GM23338 (cell line): ENCODE measurements around the gene UBA6. TPM values are rescaled to one million over a fixed set of nuclear protein-coding genes. Genes with fewer than 3 reads are reported as not detected.

Experiments used
- ATAC-seq: fragments of 200-7000 bp; cut with Tn5 transposase; 3 replicates; pipeline ENCODE4 v1.9.1; 2020
- DNase-seq: peaks from one replicate; pipeline ENCODE4 v3.0.0-alpha.2; 2015; ENCODE audit warnings: low spot score
- H2AFZ ChIP-seq: fragments of 200-600 bp; sonication (generic); 2 replicates; pipeline ENCODE4 v1.8.0; 2016; ENCODE audit warnings: antibody characterized with exemption, mild to moderate bottlenecking, moderate library complexity
- H3F3A ChIP-seq: fragments of 200-600 bp; sonication (generic); replicated peaks from 2 replicates; pipeline ENCODE4 v1.8.0; 2017; ENCODE audit warnings: antibody characterized with exemption, mixed run types, low read depth
- H3K27ac ChIP-seq: fragments of 200-600 bp; sonication (generic); 2 replicates; pipeline ENCODE4 v1.6.1; 2016; ENCODE audit warnings: low read depth
- H3K27me3 ChIP-seq: fragments of 200-600 bp; sonication (generic); 2 replicates; pipeline ENCODE4 v1.8.0; 2016; ENCODE audit warnings: mild to moderate bottlenecking, mixed run types, moderate library complexity; ENCODE audit not compliant: insufficient read depth
- H3K36me3 ChIP-seq: fragments of 200-600 bp; sonication (generic); 2 replicates; pipeline ENCODE4 v1.8.0; 2016; ENCODE audit warnings: mild to moderate bottlenecking; ENCODE audit not compliant: insufficient read depth
- H3K4me1 ChIP-seq: fragments of 200-600 bp; sonication (generic); 2 replicates; pipeline ENCODE4 v1.8.0; 2016; ENCODE audit warnings: mild to moderate bottlenecking, moderate library complexity; ENCODE audit not compliant: insufficient read depth
- H3K4me2 ChIP-seq: fragments of 200-600 bp; sonication (generic); 2 replicates; pipeline ENCODE4 v1.7.1; 2017; ENCODE audit warnings: mixed run types
- H3K4me3 ChIP-seq: fragments of 200-600 bp; sonication (generic); 2 replicates; pipeline ENCODE4 v1.6.1; 2016; ENCODE audit warnings: mixed run types
- H3K79me2 ChIP-seq: fragments of 200-600 bp; sonication (generic); replicated peaks from 2 replicates; pipeline ENCODE4 v1.8.0; 2017; ENCODE audit warnings: mild to moderate bottlenecking; ENCODE audit not compliant: insufficient read depth
- H3K9me2 ChIP-seq: fragments of 200-600 bp; sonication (generic); 2 replicates; pipeline ENCODE4 v1.8.0; 2017; ENCODE audit not compliant: insufficient read depth
- H4K20me1 ChIP-seq: fragments of 200-600 bp; sonication (generic); replicated peaks from 2 replicates; pipeline ENCODE4 v1.8.0; 2017; ENCODE audit warnings: mild to moderate bottlenecking; ENCODE audit not compliant: insufficient read depth
- H3K27ac Mint-ChIP-seq: 2 replicates; pipeline ENCODE4 v1.8.0; 2020; ENCODE audit warnings: inconsistent platforms, mild to moderate bottlenecking, moderate library complexity, mixed read lengths
- H3K27me3 Mint-ChIP-seq: 3 replicates; pipeline ENCODE4 v1.8.0; 2022; ENCODE audit warnings: low read depth, mild to moderate bottlenecking, moderate library complexity, mixed read lengths, inconsistent platforms; ENCODE audit not compliant: insufficient read depth, poor library complexity
- H3K36me3 Mint-ChIP-seq: 3 replicates; pipeline ENCODE4 v1.8.0; 2021; ENCODE audit warnings: low read depth, mild to moderate bottlenecking, inconsistent platforms, moderate library complexity, mixed read lengths
- H3K4me1 Mint-ChIP-seq: 3 replicates; pipeline ENCODE4 v1.8.0; 2020; ENCODE audit warnings: mild to moderate bottlenecking, inconsistent platforms, mixed read lengths
- H3K4me3 Mint-ChIP-seq: 3 replicates; pipeline ENCODE4 v1.8.0; 2021; ENCODE audit warnings: moderate library complexity, mild to moderate bottlenecking, inconsistent platforms, mixed read lengths
- H3K9me3 Mint-ChIP-seq: 3 replicates; pipeline ENCODE4 v1.8.0; 2020; ENCODE audit warnings: moderate library complexity, mild to moderate bottlenecking, inconsistent platforms, mixed read lengths
- CREB1 ChIP-seq: fragments of 250-450 bp; sonication (Bioruptor Pico); IDR thresholded peaks from 2 replicates; pipeline ENCODE4 v1.5.0; 2020; ENCODE audit warnings: low read depth, mild to moderate bottlenecking, moderate library complexity
- CTCF ChIP-seq, 2 experiments: fragments of 200-600 bp in 1 of 2; sonication (generic) in 1 of 2; conservative IDR thresholded peaks; 2 replicates each; pipeline versions ENCODE4 v1.5.1 to v1.6.1; 2016 to 2017; ENCODE audit warnings: antibody characterized with exemption in 2 of 2, low read depth in 2 of 2, mild to moderate bottlenecking in 2 of 2, moderate library complexity in 1 of 2
- ETS1 ChIP-seq: IDR thresholded peaks from 2 replicates; pipeline ENCODE4 v1.6.1; 2016; ENCODE audit warnings: antibody characterized with exemption
- EZH2 ChIP-seq: fragments of 200-600 bp; sonication (generic); IDR thresholded peaks from one replicate; pipeline ENCODE4 v1.8.0; 2017; ENCODE audit warnings: antibody characterized with exemption, mild to moderate bottlenecking, low read depth; ENCODE audit not compliant: unreplicated experiment
- JUNB ChIP-seq: IDR thresholded peaks from one replicate; pipeline ENCODE4 v1.6.1; 2016; ENCODE audit warnings: antibody characterized with exemption; ENCODE audit not compliant: unreplicated experiment
- NANOG ChIP-seq: IDR thresholded peaks from 2 replicates; pipeline ENCODE4 v1.6.1; 2016; ENCODE audit warnings: antibody characterized with exemption, borderline replicate concordance
- POLR2AphosphoS5 ChIP-seq: IDR thresholded peaks from 2 replicates; pipeline ENCODE4 v1.6.1; 2016; ENCODE audit warnings: antibody characterized with exemption, low read depth
- REST ChIP-seq: IDR thresholded peaks from one replicate; pipeline ENCODE4 v1.6.1; 2018; ENCODE audit warnings: antibody characterized with exemption; ENCODE audit not compliant: unreplicated experiment
- STAT1 ChIP-seq: IDR thresholded peaks from one replicate; pipeline ENCODE4 v1.6.1; 2016; ENCODE audit warnings: antibody characterized with exemption; ENCODE audit not compliant: unreplicated experiment
- ZNF114 ChIP-seq: fragments of 250-450 bp; sonication (Bioruptor Pico); IDR thresholded peaks from 2 replicates; pipeline ENCODE4 v1.5.0; 2020; ENCODE audit warnings: mild to moderate bottlenecking, moderate library complexity
- ZNF331 ChIP-seq: fragments of 250-450 bp; sonication (Bioruptor Pico); IDR thresholded peaks from 2 replicates; pipeline ENCODE4 v1.5.0; 2020; ENCODE audit warnings: low read depth, mild to moderate bottlenecking, moderate library complexity
- polyA plus RNA-seq: library from polyadenylated mRNA; unstranded; fragments of >200 nt; fragmentation: Nextera tagmentation; extraction: Ambion mirVana; gene quantifications from 2 replicates; pipeline ENCODE4 v1.2.1, GENCODE V29; 2016
- total RNA-seq: library from RNA; depleted of rRNA; stranded (reverse); fragments of >200 nt; shearing (Covaris generic); gene quantifications from 2 replicates; pipeline ENCODE4 v1.2.3, GENCODE V29; 2014

UBA6 gene
- total and polyA plus RNA-seq, 2 experiments from 2014 or later = 17.6 to 77.3 TPM

GRCh38 chr4:67635331-67635730, 65.6 kb downstream of the UBA6 start (continued):
- no peak for TF ChIP-seq REST

GRCh38 chr4:67634741-67635140, 66.2 kb downstream of the UBA6 start:
- Mint-ChIP-seq H3K36me3 (peaks cover 68% of the 10 kb centered on the region), H3K4me3 (no peak overlapping the region), H3K9me3 (peaks cover 13% of the 10 kb centered on the region), H3K27ac (no peak overlapping the region), H3K27me3 (peaks cover 4% of the 10 kb centered on the region), H3K4me1 (no peaks in the 10 kb centered on the region)
- no peaks in the 10 kb centered on the region for H3K9me2 ChIP-seq
- no peak overlapping the region for H2AFZ ChIP-seq
- peaks cover 25% of the 10 kb centered on the region; the same call in 1 of the 2 replicates for H3K36me3 ChIP-seq
- DNase-seq (no peak), ATAC-seq (no peak)
- no peaks in the 10 kb centered on the region for H4K20me1 ChIP-seq
- no peaks in the 10 kb centered on the region for H3F3A ChIP-seq
- no peak overlapping the region for H3K4me2 ChIP-seq
- no peak overlapping the region for H3K27ac ChIP-seq
- no peak overlapping the region for H3K4me3 ChIP-seq
- no peaks in the 10 kb centered on the region for H3K27me3 ChIP-seq
- no peaks in the 10 kb centered on the region for H3K79me2 ChIP-seq
- no peaks in the 10 kb centered on the region for H3K4me1 ChIP-seq
- TF ChIP-seq CTCF (conservative IDR thresholded peaks at IDR 0.05; ENCODE audit: low read depth in 2 of 2) (no peak), STAT1 (no peak), REST (no peak), ZNF114 (no peak), NANOG (no peak), ZNF331 (CRISPR knock-in tag) (no peak), CREB1 (no peak), POLR2AphosphoS5 (no peak), EZH2 (no peak), JUNB (no peak), ETS1 (no peak)
